ENCODE results near the gene PIK3CD.

DNA sequence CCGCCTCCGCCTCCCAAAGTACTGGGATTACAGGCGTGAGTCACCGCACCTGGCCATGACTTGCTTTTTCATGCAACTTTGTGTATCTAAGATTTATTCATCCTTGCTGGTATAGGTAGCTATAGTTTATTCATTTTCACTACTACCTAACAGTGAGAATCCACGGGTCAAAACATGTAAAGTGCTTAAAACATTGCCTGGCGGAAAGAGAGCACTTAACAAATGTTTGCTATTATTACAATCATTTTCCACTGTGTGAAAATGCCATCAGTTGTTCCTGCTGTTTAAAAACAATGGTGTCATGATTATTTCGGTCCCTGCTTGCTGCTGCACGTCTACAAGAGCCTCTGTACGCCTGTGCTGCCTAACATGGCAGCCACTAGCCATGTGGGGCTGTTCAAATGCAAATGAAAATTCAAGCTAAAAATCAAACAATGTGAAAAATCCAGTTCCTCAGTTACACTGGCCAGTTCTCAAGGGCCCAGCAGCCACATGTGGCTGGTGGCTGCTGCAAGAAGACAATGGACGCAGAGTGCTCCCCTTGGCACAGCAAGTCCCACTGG, 107.1 kb downstream of the PIK3CD start:
- TF ChIP-seq, protein P1, sequence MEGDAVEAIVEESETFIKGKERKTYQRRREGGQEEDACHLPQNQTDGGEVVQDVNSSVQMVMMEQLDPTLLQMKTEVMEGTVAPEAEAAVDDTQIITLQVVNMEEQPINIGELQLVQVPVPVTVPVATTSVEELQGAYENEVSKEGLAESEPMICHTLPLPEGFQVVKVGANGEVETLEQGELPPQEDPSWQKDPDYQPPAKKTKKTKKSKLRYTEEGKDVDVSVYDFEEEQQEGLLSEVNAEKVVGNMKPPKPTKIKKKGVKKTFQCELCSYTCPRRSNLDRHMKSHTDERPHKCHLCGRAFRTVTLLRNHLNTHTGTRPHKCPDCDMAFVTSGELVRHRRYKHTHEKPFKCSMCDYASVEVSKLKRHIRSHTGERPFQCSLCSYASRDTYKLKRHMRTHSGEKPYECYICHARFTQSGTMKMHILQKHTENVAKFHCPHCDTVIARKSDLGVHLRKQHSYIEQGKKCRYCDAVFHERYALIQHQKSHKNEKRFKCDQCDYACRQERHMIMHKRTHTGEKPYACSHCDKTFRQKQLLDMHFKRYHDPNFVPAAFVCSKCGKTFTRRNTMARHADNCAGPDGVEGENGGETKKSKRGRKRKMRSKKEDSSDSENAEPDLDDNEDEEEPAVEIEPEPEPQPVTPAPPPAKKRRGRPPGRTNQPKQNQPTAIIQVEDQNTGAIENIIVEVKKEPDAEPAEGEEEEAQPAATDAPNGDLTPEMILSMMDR (IDR thresholded peaks at IDR 0.05), result no peak
- TF ChIP-seq POLR2AphosphoS5 (IDR thresholded peaks at IDR 0.05; ENCODE audit: insufficient read depth in 1 of 2, low read depth in 1 of 2) (peak in 1 of 2 donors; percentile 50), POLR2A (IDR thresholded peaks at IDR 0.05) (no peak)

Measured in vagina (tissue), 2 donors.